Lower lobe of right lung (tissue), 2 donors: Measurements from ENCODE around the gene RPS25. TPM values are rescaled to one million over a fixed set of nuclear protein-coding genes. Genes with fewer than 3 reads are reported as not detected.

Source experiments
- ATAC-seq, 2 donors: fragments of 200-7000 bp; cut with Tn5 transposase; one replicate each; pipeline ENCODE4 v1.9.1; 2020 to 2022; ENCODE audit warnings: mild to moderate bottlenecking in 2 of 2, moderate library complexity in 2 of 2
- DNase-seq: peaks from one replicate; pipeline ENCODE4 v3.0.0-alpha.2; 2020
- H3K27ac ChIP-seq: fragments of 200-600 bp; one replicate; pipeline ENCODE4 v1.8.0; 2022
- H3K27me3 ChIP-seq: fragments of 200-600 bp; one replicate; pipeline ENCODE4 v1.8.0; 2022; ENCODE audit warnings: low read depth
- H3K36me3 ChIP-seq: fragments of 200-600 bp; one replicate; pipeline ENCODE4 v1.8.0; 2022; ENCODE audit warnings: mild to moderate bottlenecking
- H3K4me1 ChIP-seq: fragments of 200-600 bp; one replicate; pipeline ENCODE4 v1.8.0; 2022
- H3K4me3 ChIP-seq: fragments of 200-600 bp; one replicate; pipeline ENCODE4 v1.8.0; 2022; ENCODE audit warnings: mild to moderate bottlenecking
- H3K9me3 ChIP-seq: fragments of 200-600 bp; one replicate; pipeline ENCODE4 v1.8.0; 2022
- CTCF ChIP-seq: fragments of 200-600 bp; IDR thresholded peaks from one replicate; pipeline ENCODE4 v1.8.0; 2022; ENCODE audit warnings: antibody characterized with exemption, mild to moderate bottlenecking
- intact Hi-C: fragments of 100-400 bp; cut with DNase I; formaldehyde crosslinking; loops from one replicate; pipeline ENCODE4 v1.11.0; 2022
- total RNA-seq: library from RNA; stranded (reverse); fragmentation: NEBNext Ultra II Directional; extraction: Animal tissue kit (Norgen Biotek cat#: 25700); gene quantifications from one replicate; pipeline ENCODE4 v1.2.1, GENCODE V29; 2021
- donor health status: DM: no; HTN: yes; CAD: no; lungs with severe emphysema.

The RPS25 gene
- total RNA-seq, 1 donor from 2014 or later: 878 TPM

GRCh38 chr11:119057000-119057769, 39.0 kb upstream of the RPS25 start, which contains the start of gene HYOU1:
HYOU1 (minus strand) TSS chr11:119057205; CDS start chr11:119056160, 1,045 bp downstream.
- DNase-seq: peak; percentile 99
- TF ChIP-seq CTCF: peak; percentile 28
- ATAC-seq: peak; percentile 99

GRCh38 chr11:119056421-119056999, 38.4 kb upstream of the RPS25 start:
- Histone ChIP-seq H3K4me3 (peak overlapping the region; percentile 94), H3K9me3 (no peaks in the 10 kb centered on the region), H3K36me3 (peaks cover 48% of the 10 kb centered on the region), H3K4me1 (peaks cover 25% of the 10 kb centered on the region), H3K27me3 (no peaks in the 10 kb centered on the region), H3K27ac (peak overlapping the region; percentile 90)
- ATAC-seq (peak; percentile 34 to 67), DNase-seq (peak; percentile 65)
- peak; percentile 16 for TF ChIP-seq CTCF
- intact Hi-C loops: no loop called here

More at GRCh38 chr11:119057000-119057769, 39.0 kb upstream of the RPS25 start, which contains the start of gene HYOU1:
- H3K4me1 ChIP-seq: peaks cover 25% of the 10 kb centered on the region
- intact Hi-C loops: no loop called here
- no peaks in the 10 kb centered on the region for H3K9me3 ChIP-seq
- peak within 1 kb of the TSS; percentile 90 for H3K27ac ChIP-seq
- H3K36me3 ChIP-seq: peaks cover 41% of the 10 kb centered on the region
- H3K27me3 ChIP-seq: no peaks in the 10 kb centered on the region
- peak within 1 kb of the TSS; percentile 94 for H3K4me3 ChIP-seq

DNA sequence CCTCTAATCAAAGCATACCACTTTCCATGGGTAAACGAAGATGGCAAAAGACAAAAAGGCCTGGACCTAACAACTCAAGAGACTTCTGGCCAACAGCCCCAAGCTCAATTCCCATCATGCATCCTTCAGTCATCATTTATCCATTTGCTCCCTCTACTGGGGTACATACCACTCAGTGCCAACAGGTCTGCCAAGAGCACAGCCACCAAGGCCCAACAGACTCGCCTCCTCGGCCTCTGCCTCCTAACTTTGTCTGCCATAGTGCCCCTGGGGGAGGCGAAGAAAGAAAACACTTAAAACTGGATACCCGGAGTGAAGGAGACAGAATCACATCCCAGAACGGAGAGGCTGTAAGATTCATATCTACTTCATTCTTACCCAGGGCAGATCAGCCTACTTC, 37.8 kb upstream of the RPS25 start:
- Histone ChIP-seq H3K4me3 (peak overlapping the region; percentile 94), H3K9me3 (no peaks in the 10 kb centered on the region), H3K27ac (peak overlapping the region; percentile 90), H3K4me1 (peaks cover 25% of the 10 kb centered on the region), H3K27me3 (no peaks in the 10 kb centered on the region), H3K36me3 (peaks cover 49% of the 10 kb centered on the region)
- DNase-seq: no peak
- no peak for ATAC-seq
- intact Hi-C loops: no loop called here
- TF ChIP-seq CTCF: no peak

GRCh38 chr11:119054418-119054817, 36.3 kb upstream of the RPS25 start:
- Histone ChIP-seq H3K36me3 (peaks cover 61% of the 10 kb centered on the region), H3K27me3 (no peaks in the 10 kb centered on the region), H3K4me3 (no peak overlapping the region), H3K9me3 (no peaks in the 10 kb centered on the region), H3K4me1 (peaks cover 25% of the 10 kb centered on the region), H3K27ac (no peak overlapping the region)
- DNase-seq: no peak
- intact Hi-C loops: no loop called here
- TF ChIP-seq CTCF: no peak
- ATAC-seq: no peak

DNA sequence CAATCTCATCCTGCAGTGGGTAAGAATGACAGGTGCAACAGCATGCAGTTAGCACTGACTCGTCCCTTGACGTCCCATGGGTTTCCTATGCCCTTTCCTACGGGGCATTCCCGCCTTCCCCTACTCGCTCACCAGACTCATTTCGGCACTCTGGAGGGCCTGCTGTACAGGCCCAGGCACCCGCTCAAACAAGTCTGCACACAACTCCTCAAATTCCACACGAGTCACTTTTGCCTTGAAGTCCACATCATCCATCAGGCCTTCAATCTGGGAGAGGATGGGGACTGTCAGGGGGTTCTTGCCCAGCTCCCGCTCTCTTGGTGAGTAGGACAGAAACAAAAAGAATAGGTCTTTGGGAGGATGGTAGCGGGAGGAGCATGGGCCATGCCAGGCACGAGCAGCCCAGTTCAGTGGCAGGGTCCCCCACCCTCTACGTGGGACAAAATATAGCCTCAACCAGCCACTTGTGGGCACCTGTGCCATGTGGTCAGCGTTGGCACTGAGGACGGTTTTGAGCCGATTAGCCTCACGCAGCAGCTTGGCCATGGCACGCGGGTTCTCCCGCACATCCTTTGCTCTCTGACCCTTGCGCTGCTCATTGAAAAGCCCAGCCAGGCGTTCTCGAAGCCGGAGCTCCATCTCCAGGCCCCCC, 34.1 kb upstream of the RPS25 start:
- peaks cover 82% of the 10 kb centered on the region for H3K36me3 ChIP-seq
- H3K9me3 ChIP-seq: no peaks in the 10 kb centered on the region

More for the DNA sequence above, 34.1 kb upstream of the RPS25 start:
- Histone ChIP-seq H3K4me3 (no peak overlapping the region), H3K4me1 (peaks cover 15% of the 10 kb centered on the region), H3K27me3 (no peaks in the 10 kb centered on the region), H3K27ac (no peak overlapping the region)
- DNase-seq (no peak), ATAC-seq (no peak)
- TF ChIP-seq CTCF: no peak
- intact Hi-C loops: no loop called here
